AG04450 (cell line): ENCODE results near the gene TLL2. TPM values are rescaled to one million over a fixed set of nuclear protein-coding genes. Genes with fewer than 3 reads are reported as not detected.
A peak's percentile ranks its signal among the peaks of the same experiment; 100 is the strongest.

Source experiments
- CTCF ChIA-PET: fragments of 300-600, 350-600 bp; formaldehyde crosslinking; extraction: SDS; loops from one replicate; lab custom pipeline; 2022; ENCODE audit warnings: antibody characterized with exemption, inconsistent platforms; lab: Charles Lee
- POLR2A ChIA-PET: fragments of 350-600 bp; formaldehyde crosslinking; extraction: SDS; loops from one replicate; lab custom pipeline; 2021; ENCODE audit warnings: antibody characterized with exemption, inconsistent platforms; lab: Yijun Ruan, JAX
- DNase-seq: peaks from one replicate; pipeline ENCODE4 v3.0.0-alpha.2; 2011; ENCODE audit warnings: low read depth, low spot score
- H3K27ac ChIP-seq: one replicate; pipeline ENCODE4 v1.5.1; 2012; ENCODE audit warnings: low read depth, low read length, control low read depth
- H3K27me3 ChIP-seq: one replicate; pipeline ENCODE4 v1.6.0; 2012; ENCODE audit warnings: low read length; ENCODE audit not compliant: control insufficient read depth, insufficient read depth
- H3K4me3 ChIP-seq: 2 replicates; pipeline ENCODE4 v1.5.1; 2011; ENCODE audit warnings: mild to moderate bottlenecking, low read depth, low read length, control low read depth
- H3K9me3 ChIP-seq: 2 replicates; pipeline ENCODE4 v1.5.1; 2012; ENCODE audit warnings: low read length; ENCODE audit not compliant: control insufficient read depth, insufficient read depth
- CTCF ChIP-seq: IDR thresholded peaks from 2 replicates; pipeline ENCODE4 v1.5.1; 2011; ENCODE audit warnings: low read depth, low read length, control low read depth, inconsistent platforms
- polyA plus RNA-seq: library from polyadenylated mRNA; depleted of rRNA; stranded (reverse); fragments of >200 nt; gene quantifications from 2 replicates; pipeline ENCODE4 v1.2.3, GENCODE V29; 2011

The TLL2 gene
- polyA plus RNA-seq, 1 experiment: 0.01 TPM

GRCh38 chr10:96400465-96400864 is 113.3 kb downstream of the TLL2 start:
- H3K27ac ChIP-seq: no peak overlapping the region
- DNase-seq: no peak
- no peaks in the 10 kb centered on the region for H3K9me3 ChIP-seq
- no peak for TF ChIP-seq CTCF
- peaks cover 15% of the 10 kb centered on the region for H3K27me3 ChIP-seq
- ChIA-PET POLR2A (no interaction called here), CTCF (no interaction called here)
- no peak overlapping the region for H3K4me3 ChIP-seq

- Histone ChIP-seq H3K27me3 (peaks cover 19% of the 10 kb centered on the region), H3K9me3 (no peaks in the 10 kb centered on the region), H3K4me3 (no peak overlapping the region), H3K27ac (no peak overlapping the region)
- ChIA-PET POLR2A (no interaction called here), CTCF (no interaction called here)
- no peak for DNase-seq
- TF ChIP-seq CTCF: no peak
Measured at GRCh38 chr10:96397902-96398301, 115.8 kb downstream of the TLL2 start.

- Histone ChIP-seq H3K27me3 (peaks cover 13% of the 10 kb centered on the region), H3K27ac (no peak overlapping the region), H3K9me3 (no peaks in the 10 kb centered on the region), H3K4me3 (no peak overlapping the region)
- ChIA-PET CTCF (interaction anchor here (0.5 to 3.3 kb wide), 28 partner anchors 9 to 865 kb away, joined by 3 to 24 read pairs (median 4); partner anchors contain the start of gene TLL2), POLR2A (no interaction called here)
- DNase-seq: peak; percentile 33
- peak; percentile 88 for TF ChIP-seq CTCF
Measured at GRCh38 chr10:96395931-96396877, 117.5 kb downstream of the TLL2 start.

- CTCF ChIA-PET: interaction anchor here (1.3 to 1.4 kb wide), 2 partner anchors 15 to 18 kb away, joined by 3 to 6 read pairs; no protein-coding TSS in a partner anchor
Measured at GRCh38 chr10:96390460-96390864, 123.3 kb downstream of the TLL2 start.

More at GRCh38 chr10:96390460-96390864, 123.3 kb downstream of the TLL2 start:
- no peak overlapping the region for H3K4me3 ChIP-seq
- DNase-seq: no peak
- POLR2A ChIA-PET: no interaction called here
- no peak for TF ChIP-seq CTCF
- peaks cover 14% of the 10 kb centered on the region for H3K27me3 ChIP-seq
- no peaks in the 10 kb centered on the region for H3K9me3 ChIP-seq
- no peak overlapping the region for H3K27ac ChIP-seq
